Fibroblast of skin of left biceps (primary cell): ENCODE measurements around the gene MRPL10.

Experiments
- DNase-seq, 2 experiments: peaks; one replicate each; pipeline ENCODE4 v3.0.0-alpha.2; 2013; ENCODE audit warnings: low read depth in 2 of 2

Gene MRPL10

DNA sequence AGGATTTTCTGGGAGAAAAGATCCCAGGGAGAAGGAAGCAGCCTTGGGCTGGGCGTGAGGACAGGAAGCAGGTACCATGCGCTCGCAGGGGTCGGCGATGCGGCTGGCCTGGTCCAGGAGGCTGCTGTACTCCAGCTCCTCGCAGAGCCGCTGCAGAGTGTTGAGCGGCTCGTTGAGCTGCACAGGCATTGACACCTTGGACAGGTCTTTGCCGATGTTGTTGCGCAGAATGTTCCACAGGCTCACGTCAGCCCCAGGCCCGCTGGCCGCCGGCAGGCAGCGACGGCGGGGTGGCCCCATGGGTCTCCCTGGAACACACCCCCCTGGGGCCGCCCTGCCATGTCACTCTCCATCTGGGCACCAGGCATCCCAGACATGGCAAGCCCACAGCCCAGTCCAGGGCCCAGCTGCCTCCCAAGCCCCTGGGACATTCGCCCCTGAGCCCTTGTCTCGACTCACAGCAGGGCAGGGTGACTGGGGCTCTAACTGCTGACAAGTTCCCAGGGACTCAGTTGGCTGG, 17.8 kb downstream of the MRPL10 start:
- no peak for DNase-seq

DNA sequence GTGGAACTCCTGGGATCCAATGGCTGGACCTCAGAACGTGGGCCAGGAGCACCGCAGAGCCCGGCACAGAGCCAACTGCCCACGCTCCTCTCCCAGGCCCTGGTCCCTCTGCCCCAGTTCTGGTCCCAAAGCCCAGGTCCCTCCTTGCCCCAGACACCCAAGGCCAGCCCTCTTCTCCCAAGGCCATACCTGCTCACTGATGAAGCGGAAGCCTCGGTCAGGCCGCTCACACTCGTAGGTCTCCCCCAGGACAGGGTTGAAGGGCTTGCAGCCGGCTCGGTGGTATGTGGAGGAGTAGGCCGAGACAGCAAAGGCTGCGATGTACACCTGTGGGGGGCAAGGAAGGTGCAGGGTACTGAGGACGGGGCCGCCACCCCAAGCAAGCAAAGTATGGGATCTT, 18.3 kb downstream of the MRPL10 start:
- no peak for DNase-seq

DNA sequence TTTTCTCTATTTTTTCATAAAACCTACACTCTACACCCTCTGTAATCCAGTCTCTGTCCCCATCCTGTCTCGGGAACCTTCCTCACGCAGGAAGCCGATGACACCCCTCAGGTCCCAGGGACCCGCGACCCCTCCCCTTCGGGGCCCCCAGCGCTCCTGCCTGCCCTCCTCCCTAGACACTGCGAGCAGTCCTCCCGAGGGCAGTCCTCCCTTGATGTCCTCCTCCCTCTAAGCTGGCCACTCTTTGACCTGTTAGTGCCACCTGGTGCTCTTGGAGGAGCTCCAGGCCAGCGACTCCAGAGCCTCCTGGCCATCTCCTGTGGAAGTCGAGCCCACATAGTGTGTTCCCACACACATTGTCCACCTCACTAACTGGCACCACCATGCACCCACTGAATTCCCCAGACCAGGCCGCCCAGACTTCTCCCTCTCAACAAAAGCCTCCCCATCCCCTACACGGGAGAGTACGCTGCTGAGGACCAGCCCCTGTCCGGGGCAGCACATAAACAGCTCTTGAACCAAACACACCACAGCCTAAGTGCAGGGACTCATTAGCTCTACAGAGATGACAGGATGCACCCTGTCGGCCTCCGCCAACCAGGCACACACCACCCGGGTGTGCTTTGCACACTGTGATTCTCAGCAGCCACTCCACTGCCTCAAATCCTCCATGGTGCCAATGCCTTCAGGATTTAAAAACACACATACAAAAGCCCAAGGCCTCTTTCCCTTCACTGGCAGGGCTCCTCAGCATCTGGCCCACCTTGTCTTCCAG, 19.0 kb downstream of the MRPL10 start:
- DNase-seq: no peak

DNA sequence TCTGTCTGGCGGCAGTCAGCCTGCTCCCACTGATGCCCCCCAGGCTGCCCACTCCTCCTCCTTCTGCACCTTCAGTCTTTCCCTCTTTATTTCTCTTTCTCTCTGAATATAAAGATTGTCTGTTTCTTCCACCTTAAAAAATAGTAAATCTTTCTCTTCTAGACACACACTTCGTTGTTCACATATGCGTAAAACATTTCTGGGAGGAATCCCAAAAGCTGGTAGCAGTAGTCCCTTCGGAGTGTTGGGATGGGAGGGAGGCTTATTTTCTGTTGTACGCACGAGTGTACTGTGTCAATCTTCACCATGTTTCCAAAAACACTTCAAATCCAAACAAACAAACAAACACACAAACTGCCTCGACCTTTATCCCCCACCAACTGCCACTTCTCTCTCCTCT, 19.6 kb downstream of the MRPL10 start:
- DNase-seq: no peak

DNA sequence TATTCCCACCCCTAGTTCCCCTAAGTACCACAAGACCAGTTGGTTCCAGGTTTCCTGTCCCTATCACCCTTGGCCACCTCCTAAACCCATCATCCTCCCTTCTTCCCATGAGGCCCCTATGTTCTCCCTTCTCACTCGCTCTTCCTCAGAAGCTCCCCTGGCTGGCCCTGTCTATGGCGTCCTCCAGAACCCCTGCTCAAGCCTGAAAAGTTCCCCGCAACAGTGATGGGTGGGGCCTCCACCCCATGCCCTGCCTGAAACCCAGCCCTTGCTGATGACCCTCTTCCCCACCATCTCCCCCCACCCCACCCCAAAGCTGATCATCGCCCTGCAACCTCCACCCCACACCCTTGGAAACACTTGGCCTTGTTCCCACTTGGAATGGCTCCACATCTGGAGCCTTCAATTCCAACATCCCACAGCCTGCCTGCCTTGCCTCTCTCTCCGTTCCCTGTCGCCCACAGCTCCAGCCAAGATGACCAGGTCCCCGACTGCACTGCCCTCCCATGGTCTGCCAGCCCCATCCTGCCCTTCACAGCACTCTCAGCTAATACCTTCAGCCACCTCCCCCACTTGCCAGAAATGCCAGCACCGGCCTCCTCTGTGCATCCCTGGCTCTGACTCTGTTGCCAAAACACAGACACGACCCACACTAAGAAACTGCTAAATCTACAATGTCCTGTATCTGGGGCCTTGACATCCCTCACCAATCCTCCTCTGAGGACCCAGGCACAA, 20.3 kb downstream of the MRPL10 start:
- DNase-seq: no peak

DNA sequence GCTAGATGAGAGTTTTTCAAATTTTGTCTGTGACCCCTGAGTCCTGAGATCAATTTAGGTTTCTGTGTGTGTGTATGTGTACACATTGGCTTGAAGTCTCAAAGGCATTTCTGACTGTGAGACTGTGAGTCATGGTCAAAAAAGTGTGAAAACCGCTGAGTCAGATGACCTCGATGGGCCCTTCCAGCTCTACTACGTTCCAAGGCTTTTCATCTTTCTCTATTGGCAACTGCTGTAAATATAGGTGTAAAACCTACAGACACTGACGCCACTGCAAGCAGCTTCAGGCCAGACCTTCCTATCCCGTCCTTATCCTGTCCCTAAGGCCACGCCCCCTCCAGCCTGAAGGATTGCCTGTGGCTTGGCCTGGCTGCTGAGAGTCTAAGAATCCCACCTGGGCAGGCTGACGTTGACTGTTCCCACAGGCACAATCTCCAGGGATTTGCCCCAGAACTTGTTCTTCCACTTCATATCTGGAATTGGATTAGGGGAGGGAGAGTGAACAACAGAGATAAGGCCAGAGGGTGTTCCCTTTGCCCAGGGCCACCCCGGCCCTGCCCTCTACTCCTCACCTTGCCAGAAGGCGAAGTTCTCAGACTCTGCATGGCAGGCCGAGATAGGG, 21.0 kb downstream of the MRPL10 start:
- DNase-seq: peak; percentile 55 to 60

DNA sequence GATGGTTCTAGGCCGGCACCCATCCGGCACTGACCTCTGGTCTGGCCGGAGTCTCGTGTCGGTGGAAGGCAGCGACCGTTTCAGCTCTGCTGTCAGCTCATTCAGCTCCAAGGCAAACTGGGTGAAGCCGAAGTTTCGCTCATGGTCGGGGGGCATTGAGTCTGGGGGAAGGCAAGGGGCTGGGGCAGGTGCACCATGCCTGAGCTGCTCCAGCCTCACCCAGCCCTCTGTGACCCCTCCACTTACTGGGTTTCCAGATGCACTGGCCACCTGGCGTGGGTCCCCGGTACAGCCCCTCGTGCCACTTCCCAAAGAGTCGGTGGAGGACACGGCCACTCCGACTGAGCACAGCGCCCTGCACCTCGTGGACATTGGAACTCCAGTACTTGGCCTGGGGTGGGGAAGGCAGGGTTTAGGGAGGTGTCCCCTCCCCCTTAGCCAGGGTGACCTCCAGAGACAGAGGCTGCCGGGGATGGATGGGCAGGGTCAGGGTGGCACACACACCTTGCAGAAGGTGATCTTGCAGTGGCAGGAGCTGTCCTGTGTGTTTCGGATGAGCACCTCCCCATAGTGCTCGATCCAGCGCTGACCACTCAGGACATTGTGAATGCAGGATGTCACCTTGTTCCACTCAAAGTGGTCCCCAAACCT, 22.4 kb downstream of the MRPL10 start:
- no peak for DNase-seq

DNA sequence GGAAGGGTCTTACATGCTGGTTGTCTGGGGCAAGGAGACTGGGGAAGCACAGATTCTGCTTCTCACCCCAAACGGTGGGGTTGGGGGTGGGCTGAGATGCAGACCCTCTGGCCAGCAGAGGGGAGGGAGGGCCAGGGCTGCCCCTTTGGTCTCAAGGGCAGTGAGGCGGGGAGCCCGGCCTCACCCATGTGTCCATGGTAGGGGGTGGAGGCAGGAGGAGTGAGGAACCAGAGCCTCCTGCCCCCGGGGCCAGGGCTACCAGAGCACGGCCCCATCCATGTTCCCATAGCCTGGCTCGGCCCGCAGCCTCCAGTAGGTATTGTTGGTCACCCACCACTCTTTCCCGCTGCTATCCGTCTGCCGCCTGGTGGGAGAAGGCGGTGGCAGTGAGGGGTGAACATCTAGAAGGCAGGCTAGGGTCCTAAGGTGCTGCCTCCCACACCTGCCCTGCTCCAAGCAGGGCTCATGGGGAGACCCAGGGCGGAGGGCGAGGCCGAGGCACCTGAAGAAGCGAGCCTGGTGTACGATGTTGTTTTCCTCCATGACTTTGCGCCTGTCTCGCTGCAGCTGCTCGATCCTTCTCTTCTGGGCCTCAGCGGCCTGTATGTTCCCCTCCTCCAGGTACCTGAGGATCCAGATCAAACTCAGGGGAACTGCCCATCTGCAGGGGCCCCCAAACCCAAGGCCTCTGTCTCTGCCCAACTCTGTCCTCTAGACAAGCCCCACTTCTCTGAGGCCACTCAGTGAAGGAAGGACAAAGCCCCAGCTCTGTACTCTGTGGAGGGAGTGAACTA, 23.1 kb downstream of the MRPL10 start:
- no peak for DNase-seq

DNA sequence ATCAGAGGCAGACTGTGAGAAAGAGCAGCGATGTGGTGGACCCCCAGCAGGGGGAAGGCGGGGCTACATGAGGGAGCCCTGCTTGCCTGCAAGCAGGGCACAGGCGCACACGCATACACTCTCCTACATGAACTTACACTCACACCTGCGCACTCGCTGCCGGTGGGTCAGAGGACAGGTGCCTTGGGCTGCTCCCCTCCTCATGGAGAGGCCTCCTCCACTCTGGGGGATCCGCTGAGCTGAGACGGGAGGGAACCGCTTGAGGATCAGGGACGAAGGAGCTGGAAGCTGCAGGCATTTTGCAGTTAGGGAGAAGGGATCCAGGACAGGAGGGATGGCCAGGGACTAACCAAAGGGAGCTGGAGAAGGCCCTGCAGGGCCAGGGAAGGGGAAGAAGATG, 23.9 kb downstream of the MRPL10 start:
- no peak for DNase-seq

DNA sequence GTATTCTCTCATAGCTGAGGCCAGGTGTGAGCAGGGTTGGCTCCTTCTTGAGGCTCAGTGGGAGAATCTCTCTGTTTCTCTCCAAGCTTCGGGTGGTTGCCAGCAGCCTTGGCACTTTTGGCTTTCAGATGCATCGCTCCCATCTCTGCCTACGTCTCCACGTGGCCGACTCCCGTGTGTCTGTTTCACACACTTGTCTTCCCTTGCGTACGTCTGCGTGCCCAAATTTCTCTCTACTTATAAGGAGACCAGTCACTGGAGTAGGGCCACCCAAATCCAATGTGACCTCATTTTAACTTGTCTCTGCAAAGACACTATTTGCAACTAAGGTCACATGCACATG, 24.5 kb downstream of the MRPL10 start:
- no peak for DNase-seq

DNA sequence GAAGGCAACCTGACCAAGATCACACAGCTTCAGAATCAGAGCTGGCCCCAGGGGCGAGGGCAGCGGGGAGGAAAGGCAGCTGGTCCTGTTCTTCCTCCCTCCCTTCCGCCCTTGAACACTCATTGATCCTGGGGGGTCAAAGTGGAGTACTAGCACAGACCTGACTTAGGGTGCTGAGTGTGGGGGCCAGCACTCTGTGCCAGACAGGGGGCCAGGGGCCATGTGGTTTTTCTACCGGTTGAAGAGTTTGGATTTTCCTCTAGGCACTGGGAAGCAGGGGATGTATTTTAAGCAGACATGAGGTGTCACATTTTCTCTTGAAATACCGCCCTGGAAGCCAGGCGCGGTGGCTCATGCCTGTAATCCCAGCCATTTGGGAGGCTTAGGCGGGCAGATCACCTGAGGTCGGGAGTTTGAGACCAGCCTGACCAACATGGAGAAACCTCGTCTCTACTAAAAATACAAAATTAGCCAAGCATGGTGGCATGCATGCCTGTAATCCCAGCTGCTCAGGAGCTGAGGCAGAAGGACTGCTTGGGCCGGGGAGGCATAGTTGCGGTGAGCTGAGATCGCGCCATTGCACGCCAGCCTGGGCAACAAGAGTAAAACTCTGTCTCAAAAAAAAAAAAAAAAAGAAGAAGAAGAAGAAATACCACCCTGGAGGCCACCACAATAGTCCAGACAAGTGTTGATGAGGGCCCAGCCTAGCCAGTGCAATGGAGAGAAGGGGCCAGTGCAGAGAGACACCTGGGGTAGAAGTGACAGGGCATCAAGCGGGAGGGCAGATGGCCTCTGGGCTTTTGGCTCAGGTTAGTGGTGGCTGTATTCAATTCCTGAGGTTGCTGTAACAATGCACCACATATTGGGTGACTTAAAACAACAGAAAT, 25.1 kb downstream of the MRPL10 start:
- DNase-seq: no peak

DNA sequence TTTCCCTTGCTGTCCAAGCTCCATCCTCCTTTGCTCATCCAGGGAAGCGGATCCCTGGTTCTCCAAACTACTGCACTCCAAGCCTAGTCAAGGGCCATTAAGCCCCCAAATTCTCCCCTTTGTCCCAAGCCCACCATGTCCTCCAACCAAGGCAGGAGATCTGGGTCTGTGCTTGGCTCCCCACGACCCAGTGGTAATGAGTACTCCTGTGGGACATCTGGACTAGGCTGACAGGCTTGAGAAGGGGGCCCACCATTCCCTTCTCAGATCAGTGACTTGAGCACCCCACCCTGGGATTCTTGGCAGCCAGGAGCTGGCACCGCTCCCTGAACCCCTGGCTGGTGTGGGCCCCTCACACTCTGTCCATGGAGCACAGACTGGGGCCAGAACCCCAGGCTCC, 26.9 kb downstream of the MRPL10 start:
- DNase-seq: no peak

DNA sequence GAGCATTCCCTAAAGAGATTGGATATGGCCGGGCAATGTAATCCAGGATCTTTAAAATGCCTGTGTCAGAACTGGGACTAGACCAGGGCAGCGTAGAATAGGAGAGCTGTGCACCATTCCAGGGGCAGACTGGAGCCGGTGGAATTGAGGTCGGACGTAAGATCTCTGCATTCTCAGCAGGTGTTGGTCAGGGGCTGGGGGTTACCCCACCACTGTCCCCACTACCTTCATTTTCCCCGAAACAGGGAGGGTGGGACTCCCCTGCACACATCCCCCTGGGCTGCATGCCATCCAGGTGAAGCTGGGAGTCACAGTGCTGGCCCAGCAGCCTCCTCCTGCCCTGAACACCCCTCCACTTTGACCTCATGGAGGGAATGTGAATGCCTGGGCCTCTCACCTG, 27.6 kb downstream of the MRPL10 start:
- no peak for DNase-seq

DNA sequence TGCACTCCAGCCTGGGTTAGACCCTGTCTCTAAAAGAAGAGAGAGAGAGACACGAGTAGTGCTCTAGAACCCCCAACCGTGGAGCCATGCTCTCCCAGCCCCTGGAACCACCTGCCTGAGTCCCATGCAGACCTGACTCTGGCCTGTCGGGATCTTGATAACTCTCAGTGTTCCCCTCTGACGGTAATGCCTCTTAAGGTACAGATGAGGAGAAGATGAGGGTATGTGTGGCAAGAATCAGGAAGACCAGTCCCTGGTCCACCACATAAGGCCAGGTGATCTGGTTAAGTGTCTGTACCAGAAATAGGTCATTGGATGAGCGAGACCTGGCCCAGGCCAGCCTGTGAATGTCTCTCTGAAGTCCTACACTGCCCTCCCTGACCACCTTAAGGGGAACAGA, 28.1 kb downstream of the MRPL10 start:
- no peak for DNase-seq

DNA sequence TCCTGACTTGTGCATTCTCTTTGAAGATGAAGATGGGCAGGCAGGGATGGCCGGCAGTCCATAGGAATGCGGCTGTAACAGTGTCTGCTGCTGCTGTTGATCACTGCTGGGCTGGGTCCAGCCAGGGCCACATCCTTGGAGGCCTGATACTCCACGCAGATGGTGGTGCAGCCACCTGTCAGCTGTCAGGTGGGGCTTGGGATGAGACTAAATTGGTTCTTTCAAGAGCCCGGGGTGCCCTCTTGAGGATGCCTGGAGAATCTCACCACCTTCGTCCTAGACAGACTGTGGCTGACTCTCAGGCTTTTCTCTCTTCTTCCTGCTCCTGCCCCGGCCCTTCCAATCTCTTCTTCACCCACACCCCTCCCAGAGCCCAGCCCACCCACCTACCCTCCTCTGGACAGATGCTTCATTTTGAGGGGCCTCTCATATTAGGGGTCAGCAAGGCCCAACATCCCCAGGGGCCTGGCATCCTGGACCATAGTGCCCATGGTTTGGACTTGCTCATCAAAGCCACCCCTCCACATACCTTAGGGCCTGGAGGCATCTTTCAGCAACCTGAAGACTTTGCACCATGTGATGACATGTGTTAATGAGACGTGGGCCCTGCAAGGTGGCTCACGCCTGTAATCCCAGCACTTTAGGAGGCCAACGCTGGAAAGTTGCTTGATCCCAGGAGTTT, 28.9 kb downstream of the MRPL10 start:
- DNase-seq: no peak

DNA sequence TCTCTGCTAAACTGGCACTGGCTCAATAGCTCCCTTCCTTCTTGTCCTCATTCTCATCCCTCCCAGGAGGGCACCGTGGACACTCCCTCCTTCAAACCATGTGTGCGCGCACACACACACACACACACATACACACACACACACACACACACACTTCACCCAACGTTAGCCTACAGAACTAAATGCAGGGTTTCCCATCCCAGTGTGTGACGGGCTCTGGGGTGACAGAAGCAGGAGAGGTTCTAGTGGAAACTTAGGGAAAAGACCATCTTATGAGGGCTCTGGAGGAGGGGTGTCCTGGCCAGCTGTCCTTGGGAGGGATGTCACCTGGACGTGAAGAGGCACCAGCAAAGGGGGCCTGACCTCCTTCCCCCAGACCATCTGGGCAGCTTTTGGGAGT, 29.4 kb downstream of the MRPL10 start:
- no peak for DNase-seq

DNA sequence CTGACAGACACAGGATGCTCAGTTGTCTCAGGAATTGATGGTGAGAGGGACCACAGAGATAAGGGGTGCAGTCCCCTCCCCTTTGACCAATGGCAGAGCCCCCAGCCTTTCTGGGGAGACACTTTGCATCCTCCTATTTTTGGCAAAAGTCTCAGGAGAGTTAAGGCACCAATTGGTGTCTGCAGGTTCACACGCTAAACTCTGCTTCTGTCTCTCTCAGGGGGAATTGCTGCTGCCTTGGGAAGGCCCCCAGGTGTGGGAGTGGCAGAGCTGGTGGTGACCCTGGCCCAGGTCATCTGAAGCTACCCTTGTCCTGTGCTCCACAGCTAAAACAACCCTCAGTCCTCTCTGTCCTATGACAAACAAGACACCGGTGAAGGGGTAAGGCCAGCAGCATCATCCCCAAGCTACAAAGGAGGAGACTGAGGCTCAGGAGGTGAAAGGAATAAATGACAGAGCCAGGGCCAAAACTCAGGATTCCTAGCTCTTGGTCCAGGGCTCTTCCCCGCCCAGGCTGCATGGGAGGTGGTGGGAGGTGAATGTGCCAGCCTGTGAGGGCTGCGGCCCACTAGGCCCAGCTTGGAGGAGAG, 30.1 kb downstream of the MRPL10 start:
- DNase-seq: no peak

DNA sequence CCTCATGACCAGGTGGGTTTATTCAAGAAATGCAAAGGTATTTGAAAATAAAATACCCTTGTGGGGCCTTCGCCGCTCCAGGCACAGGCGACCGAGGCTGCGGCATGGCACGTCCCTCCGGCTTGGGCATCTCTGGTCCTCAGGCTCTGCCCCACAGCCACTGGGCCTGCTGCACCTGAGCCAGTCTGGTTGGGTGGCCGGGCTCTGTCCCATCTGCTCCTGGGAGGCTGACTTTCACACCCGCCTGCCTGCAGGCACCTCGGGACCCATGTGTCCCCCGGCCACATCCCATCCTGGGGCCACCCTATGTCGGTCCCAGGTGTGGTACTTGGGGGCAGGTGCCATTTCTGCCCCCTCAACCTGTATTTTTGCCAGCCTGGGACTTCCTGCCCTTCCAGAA, 30.7 kb downstream of the MRPL10 start:
- DNase-seq: no peak

DNA sequence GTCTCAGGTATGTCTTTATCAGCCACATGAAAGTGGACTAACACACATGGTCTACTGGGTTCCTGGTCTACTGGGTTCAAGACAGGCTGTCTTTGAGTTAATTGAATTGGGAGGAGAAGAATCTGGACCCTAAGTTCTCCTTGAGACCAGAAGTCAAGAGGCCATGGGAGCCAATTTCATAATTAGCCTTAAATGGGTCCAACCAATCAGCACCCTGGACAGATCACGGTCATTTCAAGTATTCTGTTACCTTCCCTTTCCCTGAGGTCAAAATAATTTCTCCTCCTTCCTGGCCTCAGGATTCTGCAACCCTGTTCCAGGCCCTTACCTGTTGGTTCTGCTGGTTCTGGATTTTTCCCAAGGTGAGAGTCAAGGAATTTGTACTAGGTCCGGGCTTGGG, 33.5 kb downstream of the MRPL10 start:
- no peak for DNase-seq

DNA sequence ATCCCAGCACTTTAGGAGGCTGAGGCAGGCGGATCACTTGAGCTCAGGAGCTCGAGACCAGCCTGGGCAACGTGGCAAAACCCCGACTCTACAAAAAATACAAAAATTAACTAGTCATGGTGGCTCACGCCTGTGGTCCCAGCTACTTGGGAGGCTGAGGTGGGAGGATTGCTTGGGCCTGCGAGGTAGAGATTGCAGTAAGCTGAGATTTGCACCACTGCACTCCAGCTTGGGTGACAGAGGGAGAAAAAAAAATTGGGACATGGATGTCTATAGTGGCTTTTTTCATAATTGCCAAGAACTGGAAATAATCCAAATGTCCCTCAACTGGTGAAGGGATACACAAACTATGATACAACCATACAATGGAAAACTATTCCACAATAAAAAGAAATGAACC, 38.4 kb downstream of the MRPL10 start:
- no peak for DNase-seq
